ENCODE data around the gene TAF7L.

DNA sequence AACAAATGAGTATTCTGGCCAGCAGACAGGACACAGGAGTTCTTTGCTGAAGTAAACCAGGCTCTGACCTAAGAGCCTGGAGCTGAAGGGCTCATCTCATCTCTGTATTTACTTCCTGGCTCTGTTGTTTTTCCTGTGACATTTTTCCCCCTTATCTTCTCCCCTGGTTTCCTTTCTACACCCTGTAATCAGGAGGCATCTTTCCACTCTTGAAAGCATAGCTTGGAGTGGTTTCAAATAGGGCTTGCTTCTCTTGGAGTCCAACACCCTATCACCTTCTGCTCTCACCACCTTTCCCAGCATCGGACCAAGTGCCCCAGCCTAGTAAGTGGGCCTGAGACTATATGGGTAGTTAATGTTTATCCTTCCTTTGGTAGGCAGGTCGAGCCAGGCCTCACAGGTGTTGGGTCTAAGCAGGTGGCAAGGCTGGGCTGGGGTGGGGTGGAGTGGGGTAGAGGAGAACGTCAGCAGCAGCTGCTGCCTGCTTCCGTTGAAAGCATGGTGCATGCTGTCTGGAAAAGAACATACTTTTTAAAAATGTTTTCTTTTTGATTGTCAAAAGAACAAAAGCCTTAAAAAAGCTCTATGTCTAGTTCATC, 70.4 kb downstream of the TAF7L start:
- no peak for TF ChIP-seq EP300 (IDR thresholded peaks at IDR 0.05; ENCODE audit: borderline replicate concordance)
- TF ChIP-seq, protein P1, sequence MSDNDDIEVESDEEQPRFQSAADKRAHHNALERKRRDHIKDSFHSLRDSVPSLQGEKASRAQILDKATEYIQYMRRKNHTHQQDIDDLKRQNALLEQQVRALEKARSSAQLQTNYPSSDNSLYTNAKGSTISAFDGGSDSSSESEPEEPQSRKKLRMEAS (IDR thresholded peaks at IDR 0.05), result no peak
